Measurements from ENCODE around the gene FHIT.

FHIT gene

GRCh38 chr3:60160822-60161748, 1090.2 kb downstream of the FHIT start:
- no peak for DNase-seq (ENCODE audit: low read depth)

DNA sequence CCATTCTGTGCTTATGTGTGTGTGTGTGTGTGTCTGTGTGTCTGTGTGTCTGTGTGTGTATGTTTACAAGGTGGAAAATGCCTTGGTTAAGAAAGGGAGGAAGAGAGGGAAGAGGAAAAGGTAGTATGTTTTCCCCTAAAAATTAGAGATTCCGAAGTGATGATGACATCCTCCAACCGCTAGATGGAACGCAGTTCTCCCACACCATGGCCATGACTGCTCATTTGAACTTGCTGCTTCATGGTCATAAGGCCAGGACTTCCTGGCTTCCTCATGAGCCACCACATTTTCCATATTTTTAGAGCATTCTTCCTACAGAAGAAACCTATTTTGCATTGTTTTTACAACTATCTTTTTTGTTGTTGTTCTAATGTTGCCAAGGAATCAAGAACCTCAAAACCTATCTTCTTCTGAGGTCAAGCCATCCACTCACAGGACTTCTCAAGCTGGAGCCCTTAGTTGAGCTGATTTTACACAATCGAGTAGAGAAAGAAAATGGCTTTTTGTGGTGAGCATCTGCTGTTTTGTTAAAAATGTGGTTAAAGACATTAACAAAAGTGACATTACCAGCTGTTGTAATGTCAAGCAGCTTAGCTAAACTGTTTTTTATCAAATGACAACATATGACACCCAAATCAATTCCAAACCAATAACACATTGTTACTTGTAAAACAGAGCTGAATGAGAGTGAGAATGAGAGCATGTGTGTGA, 1091.0 kb downstream of the FHIT start:
- no peak for DNase-seq (ENCODE audit: low read depth)

- no peak for DNase-seq (ENCODE audit: low read depth)
These were observed 1093.2 kb downstream of the FHIT start for GRCh38 chr3:60158035-60158434.

- no peak for DNase-seq (ENCODE audit: low read depth)
These were observed 1097.2 kb downstream of the FHIT start for GRCh38 chr3:60154011-60154410.

DNA sequence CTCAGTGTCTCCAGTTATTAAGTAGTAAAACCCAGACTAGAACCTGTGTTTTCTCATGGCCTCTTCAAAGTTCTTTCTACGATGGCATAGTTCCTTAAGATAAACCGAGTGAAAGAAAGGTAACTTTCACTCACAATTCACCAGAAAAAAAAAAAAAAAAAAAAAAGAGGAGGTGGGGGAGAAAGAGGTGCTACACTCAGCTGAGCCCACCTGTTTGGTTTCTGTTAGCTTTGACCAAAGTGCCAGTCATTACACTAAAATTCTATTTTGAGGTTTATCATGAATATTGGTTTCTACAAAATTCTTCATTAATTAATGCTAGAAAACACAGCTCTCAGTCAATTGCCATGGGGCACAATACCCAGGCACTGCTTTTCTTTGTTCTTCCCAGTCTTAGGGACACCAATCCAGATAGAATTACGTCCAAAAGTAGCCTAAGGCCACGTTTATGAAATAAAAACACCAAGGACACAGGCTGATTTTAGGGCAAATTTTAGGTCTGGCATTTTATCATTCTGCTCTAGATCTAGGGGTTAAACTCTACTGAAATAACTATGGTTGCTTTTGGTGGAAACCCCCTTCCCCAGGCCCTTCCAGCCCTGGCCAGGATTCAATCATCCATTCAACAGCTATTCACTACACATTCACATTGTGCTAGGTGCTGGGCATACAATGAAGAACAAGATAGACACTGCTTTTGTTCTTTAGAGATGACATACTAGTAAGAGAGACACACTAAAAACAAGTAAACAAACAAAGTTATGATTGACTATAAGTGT, 1097.8 kb downstream of the FHIT start:
- no peak for DNase-seq (ENCODE audit: low read depth)

DNA sequence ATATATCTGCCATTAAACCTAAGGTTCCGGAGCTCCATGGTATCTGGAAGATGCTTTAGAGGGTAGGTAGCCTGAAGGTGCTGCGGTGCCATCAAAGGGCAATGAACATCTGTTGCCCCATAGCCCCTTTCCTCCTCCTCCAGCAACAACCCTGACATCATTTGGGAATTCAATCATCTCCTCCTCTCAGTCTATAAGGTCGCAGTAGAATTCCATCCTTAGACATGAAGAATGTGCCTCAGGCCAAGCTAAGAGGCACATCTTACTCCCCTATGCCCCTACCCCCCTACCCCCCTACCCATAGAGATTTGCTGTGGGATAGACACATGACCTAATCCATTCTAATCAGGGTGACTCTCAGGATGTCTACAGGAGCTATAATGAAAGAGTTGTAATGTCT, 1101.8 kb downstream of the FHIT start:
- DNase-seq (ENCODE audit: low read depth): no peak

DNA sequence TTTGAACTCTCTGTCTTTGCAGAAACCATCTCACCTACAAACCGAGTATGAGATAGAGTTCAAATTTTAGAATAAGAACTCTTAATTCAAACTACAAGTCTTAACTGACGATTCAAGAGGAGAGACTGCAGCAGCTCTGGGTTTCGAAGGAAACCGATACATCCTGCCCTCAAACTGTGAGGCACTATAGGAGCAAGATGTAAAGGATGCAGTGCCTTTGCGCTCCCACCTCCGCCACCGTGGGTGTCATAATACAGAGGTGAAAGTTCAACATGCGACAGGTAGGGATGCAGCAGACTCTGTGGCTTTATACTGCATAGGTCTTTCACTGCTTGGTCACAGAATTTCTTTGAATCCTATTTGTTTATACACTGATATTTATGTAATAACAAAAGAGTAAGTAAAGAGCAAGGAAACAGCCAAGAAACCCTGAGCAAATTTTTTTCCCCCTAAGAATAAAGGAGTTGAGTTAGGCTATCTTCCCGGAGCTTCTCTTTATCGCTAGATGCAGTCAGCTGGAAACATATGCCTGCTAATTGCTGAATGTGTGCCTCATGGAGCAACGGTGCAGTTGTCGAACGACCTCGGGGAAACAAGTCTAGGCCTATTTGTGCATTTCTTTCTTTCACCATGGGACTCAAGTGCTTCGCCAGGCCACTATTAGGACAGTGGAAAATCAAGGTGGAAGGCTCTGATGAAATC, 1103.9 kb downstream of the FHIT start:
- no peak for DNase-seq (ENCODE audit: low read depth)

- DNase-seq (ENCODE audit: low read depth): no peak
These were observed 1105.1 kb downstream of the FHIT start for GRCh38 chr3:60146121-60146520.

DNA sequence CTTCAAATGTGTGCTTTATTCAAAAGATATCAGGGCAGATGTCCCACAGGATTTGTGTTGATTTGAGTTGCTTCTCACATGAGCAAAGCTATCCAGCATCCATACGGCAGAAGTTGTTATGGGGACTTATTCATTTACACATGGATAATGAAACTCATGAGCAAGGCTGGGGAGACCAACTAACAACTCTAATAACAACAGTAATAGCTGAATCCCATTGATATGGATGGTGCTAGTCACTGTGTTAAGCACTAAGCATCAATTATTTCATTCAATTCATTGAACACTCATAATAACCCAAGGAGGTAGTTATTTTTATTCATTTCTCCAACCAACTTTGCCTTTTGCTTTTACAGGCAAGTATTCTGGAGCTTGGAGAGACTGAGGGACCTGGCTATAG, 1107.2 kb downstream of the FHIT start:
- no peak for DNase-seq (ENCODE audit: low read depth)

DNA sequence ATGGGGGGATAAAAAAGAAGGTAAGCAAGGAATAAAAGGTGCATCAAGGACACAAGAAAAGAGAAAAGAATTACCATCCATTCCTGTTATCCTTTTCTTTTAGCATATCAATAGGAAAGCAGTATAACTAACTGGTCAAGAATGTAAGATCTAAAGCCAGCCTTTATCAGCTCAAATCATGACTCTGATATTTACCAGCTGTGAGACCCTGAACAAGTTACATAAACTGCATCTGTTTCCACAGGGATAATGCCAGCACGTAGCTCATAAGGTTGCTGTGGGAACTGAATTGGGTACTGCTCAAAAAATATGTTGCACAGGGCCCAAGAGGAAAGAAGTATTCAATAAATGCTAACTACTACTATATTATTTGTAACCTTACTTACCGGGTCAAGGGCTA, 1109.2 kb downstream of the FHIT start:
- DNase-seq (ENCODE audit: low read depth): no peak

- no peak for DNase-seq (ENCODE audit: low read depth)
These were observed 1111.1 kb downstream of the FHIT start for GRCh38 chr3:60140160-60140559.

DNA sequence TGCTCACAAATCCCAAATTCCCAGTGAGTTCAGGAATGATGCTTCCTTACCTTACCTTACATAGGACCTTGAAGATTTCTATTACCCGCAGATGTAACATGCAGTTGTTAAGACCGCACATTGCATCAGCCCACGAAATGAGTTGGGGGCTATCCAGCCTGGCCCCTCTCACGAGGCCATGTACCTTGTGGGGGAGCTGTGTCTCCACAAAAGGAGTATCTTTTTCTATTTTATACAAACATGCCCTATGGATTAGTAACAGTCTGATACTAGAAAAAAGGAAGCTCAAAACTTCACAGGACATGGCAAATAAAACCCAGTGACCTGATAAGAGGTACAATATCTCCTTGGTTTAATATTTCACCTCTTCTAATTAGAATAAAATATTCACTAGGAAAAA, 1114.7 kb downstream of the FHIT start:
- no peak for DNase-seq (ENCODE audit: low read depth)

- no peak for DNase-seq (ENCODE audit: low read depth)
These were observed 1115.8 kb downstream of the FHIT start for GRCh38 chr3:60135474-60135873.

DNA sequence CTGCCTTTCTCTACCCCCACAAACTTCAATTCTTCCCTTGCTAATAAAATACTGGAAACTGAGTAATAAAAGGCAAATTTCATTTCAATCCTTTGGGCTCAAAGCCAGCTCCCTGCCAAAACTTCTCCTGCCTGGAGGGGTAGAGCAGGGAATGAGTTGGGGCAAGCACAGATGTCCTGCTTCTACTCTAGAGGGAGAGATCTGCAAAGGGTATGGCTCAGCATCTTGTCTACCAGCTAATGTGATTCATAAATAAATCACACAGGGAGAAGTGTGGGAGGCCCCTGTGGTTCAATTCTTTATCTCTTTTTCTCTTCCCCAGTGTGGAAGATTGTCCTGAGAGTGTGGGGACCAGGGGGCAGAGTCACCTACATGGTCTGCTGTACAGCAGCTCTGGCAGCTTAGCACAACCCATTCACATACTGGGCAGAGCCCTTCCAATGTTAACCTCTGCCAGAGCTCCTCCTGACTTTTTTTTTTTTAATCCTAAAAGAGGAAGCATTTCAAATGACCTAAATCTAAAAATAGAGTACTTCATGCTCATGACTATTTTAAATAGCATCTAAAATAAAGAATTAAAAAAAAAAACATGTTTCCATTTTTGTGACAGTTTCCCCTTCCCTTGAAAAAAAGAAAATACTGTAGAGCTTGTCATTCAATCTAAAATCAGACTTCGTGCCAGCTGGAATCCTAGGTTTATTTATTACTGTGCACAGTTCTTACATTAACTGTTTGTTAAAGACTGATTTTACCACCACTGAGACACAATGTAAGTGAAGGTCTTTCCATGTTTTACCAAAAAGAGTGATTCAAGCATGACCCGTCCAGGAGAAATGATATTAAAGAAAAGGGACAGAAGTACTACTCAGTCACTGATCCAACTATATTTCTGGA, 1117.7 kb downstream of the FHIT start:
- DNase-seq (ENCODE audit: low read depth): no peak

GRCh38 chr3:60131618-60132017, 1119.6 kb downstream of the FHIT start:
- DNase-seq (ENCODE audit: low read depth): no peak

GRCh38 chr3:60126511-60127304, 1124.5 kb downstream of the FHIT start:
- DNase-seq (ENCODE audit: low read depth): no peak

DNA sequence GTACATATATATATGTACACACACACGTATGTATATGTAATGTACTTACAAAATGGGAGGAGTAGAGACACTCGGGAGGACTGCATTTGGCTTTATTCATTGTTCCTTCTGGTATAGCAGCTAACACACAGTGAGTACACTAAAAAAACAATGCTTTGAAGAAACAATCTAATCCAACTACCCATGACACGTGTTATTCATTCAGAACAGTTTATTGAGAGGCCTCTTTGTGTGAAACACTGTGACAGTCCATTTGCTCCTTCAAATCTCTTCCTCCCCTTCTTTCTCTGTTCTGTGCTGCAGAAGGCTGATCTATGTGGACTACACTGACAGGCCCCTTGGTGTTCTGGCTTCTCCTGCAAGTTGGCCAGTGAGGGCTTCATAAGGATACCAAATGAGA, 1125.6 kb downstream of the FHIT start:
- DNase-seq (ENCODE audit: low read depth): no peak

DNA sequence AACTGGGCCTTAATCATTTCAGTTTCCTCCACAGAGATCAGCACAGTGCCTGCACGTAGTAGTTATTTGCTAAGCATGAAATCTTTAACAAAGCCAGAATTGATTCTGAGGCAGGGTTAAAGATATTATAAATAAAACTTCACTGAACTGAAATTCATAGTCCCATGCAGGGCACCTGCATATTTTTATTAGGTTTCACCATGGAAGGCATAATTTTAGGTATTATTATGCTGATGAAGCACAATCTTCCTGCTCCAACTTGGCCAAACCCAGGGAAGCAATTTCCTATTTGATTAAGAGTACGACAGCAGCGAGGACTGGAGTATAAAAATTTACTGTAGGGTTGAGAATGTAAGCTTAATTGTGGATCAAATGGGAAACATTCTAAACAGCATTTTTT, 1131.0 kb downstream of the FHIT start:
- DNase-seq (ENCODE audit: low read depth): no peak

DNA sequence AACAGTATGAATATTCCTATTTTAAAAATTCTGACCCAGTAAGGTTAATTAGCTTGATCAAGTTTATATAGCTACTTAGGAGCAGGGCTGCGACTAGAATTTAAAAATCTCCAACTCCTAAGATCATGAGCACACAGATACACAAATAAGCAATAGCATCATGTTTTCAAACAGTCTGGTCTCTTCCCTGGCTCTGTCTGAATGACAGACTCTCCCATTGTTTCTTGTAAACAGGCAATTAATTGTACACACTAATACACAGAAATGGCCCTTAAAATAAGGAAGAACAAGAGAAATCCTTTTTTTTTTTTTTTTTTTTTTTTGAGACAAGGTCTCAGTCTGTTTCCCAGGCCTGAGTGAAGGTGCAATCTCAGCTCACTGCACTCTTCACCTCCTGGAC, 1137.1 kb downstream of the FHIT start:
- no peak for DNase-seq (ENCODE audit: low read depth)

- no peak for DNase-seq (ENCODE audit: low read depth)
These were observed 1144.0 kb downstream of the FHIT start for GRCh38 chr3:60107275-60107674.

Measured in T-helper 22 cell (primary cell).